Fibroblast of pulmonary artery (primary cell): Measurements from ENCODE around the gene PRDM16.

ENCODE experiments used
- DNase-seq: peaks from one replicate; pipeline ENCODE4 v3.0.0-alpha.2; 2010; ENCODE audit warnings: low read depth
- H3K4me3 ChIP-seq: replicated peaks from 2 replicates; pipeline ENCODE4 v1.5.1; 2011; ENCODE audit warnings: low read depth, mild to moderate bottlenecking, control low read depth, low read length, moderate library complexity
- TF ChIP-seq, protein P1 (sequence below): IDR thresholded peaks from 2 replicates; pipeline ENCODE4 v1.5.1; 2011; ENCODE audit warnings: mild to moderate bottlenecking, control low read depth, low read length, inconsistent platforms; ENCODE audit errors: missing control alignments

PRDM16 gene

DNA sequence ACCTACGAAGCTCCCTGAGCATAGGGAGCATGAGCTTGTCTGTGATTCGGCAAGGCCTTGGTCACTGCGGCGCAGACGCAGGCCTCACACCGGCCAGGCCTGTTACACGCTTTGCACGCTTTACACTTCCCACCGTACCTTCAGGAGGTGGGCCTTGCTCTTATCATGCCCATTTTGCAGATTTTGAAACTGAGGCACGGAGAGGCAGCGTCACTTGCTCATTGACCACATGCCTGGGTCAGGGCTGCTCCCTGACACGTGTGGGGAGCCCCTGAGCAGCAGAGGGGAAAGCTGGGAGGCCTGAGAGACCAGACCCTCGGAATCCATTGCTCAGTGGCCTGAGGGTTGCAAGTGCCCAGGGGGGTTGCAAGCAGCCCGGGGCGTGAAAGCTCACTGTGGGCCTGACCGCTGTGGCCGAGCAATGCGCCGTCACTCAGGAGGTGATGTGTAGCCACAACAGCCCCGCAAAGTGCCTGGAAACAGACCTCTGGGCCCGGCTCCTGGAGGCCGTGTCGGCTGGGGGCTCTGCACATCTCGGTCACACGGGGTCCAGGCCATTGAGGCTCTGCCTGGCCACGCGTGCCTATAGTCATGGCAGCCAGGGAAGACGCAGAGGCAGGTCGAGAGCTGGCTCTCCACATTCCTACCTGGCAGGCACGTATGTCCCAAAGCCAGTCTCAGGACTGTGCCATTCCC lies 392.4 kb downstream of the PRDM16 start:
- TF ChIP-seq, protein P1, sequence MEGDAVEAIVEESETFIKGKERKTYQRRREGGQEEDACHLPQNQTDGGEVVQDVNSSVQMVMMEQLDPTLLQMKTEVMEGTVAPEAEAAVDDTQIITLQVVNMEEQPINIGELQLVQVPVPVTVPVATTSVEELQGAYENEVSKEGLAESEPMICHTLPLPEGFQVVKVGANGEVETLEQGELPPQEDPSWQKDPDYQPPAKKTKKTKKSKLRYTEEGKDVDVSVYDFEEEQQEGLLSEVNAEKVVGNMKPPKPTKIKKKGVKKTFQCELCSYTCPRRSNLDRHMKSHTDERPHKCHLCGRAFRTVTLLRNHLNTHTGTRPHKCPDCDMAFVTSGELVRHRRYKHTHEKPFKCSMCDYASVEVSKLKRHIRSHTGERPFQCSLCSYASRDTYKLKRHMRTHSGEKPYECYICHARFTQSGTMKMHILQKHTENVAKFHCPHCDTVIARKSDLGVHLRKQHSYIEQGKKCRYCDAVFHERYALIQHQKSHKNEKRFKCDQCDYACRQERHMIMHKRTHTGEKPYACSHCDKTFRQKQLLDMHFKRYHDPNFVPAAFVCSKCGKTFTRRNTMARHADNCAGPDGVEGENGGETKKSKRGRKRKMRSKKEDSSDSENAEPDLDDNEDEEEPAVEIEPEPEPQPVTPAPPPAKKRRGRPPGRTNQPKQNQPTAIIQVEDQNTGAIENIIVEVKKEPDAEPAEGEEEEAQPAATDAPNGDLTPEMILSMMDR, result no peak
- H3K4me3 ChIP-seq, result no peak overlapping the region

DNA sequence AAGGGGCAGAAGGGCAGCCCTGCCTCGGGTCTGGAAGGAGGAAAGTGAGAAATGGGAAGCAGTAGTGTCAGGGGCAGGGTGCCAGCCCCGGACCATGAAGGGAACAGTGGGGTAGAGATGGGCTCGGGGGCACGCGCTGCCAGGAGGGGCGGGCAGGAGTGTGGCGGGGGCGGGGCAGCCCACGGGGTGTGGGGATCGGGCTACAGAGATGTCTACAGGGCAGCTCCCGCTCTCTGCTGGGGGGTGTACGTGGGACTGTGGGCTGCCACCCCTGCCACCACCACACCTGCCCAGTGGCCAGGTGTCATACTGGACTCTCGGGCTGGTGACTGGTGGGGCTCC lies 392.9 kb downstream of the PRDM16 start:
- DNase-seq, result no peak
- H3K4me3 ChIP-seq, result no peak overlapping the region
- TF ChIP-seq, protein P1, result no peak

More for the DNA sequence above, 392.4 kb downstream of the PRDM16 start:
- DNase-seq, result no peak

DNA sequence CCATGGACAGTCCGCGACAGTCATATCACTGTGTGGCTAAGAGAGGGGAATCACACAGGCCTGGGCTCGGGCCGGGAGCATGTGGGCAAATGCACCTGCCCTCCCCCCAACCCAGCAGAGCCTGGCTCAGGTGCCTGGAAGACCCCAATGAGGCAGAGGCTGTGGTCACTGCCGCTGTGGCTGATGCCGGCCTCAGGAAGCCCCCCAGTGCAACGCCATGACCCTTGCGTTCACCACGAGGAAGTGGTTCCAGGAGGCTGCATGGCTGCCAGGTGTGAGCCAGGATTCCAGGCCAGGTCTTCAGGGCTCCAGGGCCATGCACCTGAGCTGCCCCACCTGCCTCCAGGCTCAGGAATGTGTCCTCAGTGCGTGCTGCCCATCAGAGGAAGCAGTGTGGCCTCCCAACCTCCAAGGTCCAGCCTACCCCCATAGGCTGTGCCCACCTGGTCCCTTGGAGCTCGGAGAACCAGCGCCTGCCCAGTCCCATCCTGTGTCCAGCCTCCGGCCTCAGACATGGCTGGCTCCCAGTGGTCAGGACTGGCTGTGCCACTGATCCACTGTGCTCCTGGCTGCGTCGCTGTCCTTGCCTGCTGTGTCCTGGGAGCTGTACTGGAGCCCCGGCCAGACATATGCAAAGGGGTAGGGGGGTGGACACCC lies 393.5 kb downstream of the PRDM16 start:
- no peak overlapping the region for H3K4me3 ChIP-seq
- TF ChIP-seq, protein P1, result no peak
- no peak for DNase-seq

DNA sequence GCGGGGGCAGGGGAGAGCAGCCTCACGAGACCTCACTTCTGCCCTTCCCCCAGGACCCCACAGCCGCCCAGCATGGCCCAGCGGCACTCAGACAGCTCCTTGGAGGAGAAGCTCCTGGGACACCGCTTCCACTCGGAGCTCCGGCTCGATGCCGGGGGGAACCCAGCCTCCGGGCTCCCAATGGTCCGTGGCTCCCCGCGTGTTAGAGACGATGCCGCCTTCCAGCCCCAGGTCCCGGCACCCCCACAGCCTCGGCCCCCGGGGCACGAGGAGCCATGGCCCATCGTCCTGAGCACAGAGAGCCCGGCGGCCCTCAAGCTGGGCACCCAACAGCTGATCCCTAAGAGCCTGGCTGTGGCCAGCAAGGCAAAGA lies 394.0 kb downstream of the PRDM16 start:
- TF ChIP-seq, protein P1, result no peak
- no peak overlapping the region for H3K4me3 ChIP-seq
- DNase-seq, result no peak

DNA sequence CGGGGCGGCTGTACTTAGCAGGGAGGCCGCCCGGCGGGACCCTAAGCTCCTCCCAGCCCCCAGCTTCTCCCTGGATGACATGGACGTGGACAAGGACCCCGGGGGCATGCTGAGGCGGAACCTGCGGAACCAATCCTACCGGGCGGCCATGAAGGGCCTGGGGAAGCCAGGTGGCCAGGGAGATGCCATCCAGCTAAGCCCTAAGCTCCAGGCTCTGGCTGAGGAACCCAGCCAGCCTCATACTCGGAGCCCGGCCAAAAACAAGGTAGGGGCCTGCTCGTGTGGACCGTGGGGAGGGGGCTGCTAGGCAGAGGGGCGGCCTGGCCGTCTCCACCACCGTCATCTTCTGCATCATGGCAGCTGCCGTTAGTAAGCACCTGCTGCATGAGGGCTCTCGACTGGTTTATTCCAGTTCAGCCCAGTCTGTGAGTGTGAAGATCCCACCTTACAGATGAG lies 394.4 kb downstream of the PRDM16 start:
- no peak overlapping the region for H3K4me3 ChIP-seq
- TF ChIP-seq, protein P1, result no peak

DNA sequence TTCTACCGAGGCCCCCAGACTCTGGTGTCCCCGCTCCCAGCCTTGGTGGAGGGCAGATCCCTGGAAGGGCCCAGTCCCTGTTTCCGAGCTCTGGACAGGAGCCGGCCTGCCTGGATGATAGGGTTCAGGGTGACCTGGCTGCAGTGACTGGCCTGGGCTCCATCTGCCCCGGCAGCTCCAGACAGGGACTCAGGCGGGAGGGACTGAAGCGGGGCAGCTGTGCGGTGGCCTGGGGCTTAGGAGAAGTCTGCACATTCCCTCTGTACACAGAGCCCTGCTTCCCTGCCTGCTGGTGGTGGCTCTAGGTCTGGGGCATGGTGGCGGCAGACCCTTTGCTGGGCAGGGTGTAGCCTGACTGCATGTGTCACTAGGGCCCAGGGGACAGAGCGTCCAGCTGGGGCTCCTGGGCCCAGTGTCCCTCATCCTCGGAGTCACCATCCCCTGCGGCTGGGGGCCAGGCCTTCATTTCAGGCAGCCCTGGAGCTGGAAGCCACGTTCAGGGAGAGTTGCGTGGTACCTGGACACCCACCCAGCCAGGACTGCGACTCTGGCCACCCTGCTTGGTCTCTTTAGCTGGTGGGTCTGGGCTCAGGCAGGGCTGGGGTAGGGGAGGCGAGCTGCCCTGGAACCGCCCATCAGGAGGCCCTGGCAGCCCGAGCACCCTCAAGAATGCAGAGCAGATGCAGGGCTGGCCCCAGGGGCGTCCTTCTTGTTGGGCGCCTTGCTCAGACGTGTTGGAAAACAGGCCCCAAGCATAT lies 395.1 kb downstream of the PRDM16 start:
- TF ChIP-seq, protein P1, result no peak

More for the DNA sequence above, 394.4 kb downstream of the PRDM16 start:
- DNase-seq, result no peak

More for the DNA sequence above, 395.1 kb downstream of the PRDM16 start:
- DNase-seq, result no peak
- H3K4me3 ChIP-seq, result no peak overlapping the region
